GM12892 (cell line): Measurements from ENCODE around the gene COL23A1.

Experiments used
- POLR2A ChIP-seq: IDR thresholded peaks from 2 replicates; pipeline ENCODE4 v1.6.1; 2011; ENCODE audit warnings: low read depth, low read length, control low read depth
- POLR2AphosphoS5 ChIP-seq: IDR thresholded peaks from 2 replicates; pipeline ENCODE4 v1.6.1; 2011; ENCODE audit warnings: low read depth, low read length, control low read depth
- TAF1 ChIP-seq: IDR thresholded peaks from 2 replicates; pipeline ENCODE4 v1.6.1; 2011; ENCODE audit warnings: low read depth, mild to moderate bottlenecking, control low read depth, low read length, borderline replicate concordance

DNA sequence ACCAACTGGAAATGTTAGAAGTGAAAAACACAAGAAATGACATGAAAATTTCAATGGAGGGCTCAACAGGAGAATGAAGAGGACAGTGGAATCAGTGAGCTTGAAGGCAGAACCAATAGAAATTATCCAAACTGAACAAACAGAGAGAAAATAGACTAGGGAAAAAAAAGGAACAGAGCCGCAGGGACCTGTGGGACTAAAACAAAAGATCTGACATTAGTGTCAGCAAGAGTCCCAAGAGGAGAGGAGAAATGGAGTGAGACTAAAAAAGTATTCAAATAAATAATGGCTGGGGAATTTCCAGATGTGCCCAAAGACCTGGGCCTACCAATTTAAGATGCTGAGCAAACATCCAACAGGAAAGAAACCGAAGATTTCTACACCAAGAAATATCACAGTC is 182.5 kb downstream of the COL23A1 start:
- no peak for TF ChIP-seq POLR2A
- no peak for TF ChIP-seq TAF1
- no peak for TF ChIP-seq POLR2AphosphoS5
